Measurements from ENCODE around the gene TIMM22.

DNA sequence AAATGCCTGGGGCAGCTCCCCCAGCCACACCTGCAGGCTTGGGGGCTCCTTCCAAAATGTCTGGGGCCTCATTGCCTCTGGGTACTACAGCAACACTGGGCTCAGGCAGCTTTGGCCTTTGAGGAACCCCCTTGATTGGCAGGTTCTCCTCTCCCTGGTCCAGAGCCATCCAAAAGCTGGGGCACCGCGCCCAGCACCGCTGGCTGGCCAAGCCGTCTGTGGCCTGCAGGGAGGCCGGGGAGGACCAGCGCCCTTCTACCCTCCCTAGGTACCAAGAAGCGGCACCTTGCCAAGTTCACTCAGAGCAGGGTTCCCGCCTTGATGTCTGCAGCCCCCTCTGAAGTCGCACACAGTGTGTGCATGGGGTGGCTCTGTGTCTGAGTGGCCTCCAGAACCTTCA, 30.1 kb downstream of the TIMM22 start:
- TF ChIP-seq CTCF (conservative IDR thresholded peaks at IDR 0.05; ENCODE audit: low read depth, low read length) (no peak), EZH2 (IDR thresholded peaks at IDR 0.05; ENCODE audit: borderline replicate concordance, low read depth, low read length, poor library complexity, severe bottlenecking) (no peak)

Data from A673 (cell line).